ENCODE data around the gene ZNF697.

- TF ChIP-seq, protein P1, sequence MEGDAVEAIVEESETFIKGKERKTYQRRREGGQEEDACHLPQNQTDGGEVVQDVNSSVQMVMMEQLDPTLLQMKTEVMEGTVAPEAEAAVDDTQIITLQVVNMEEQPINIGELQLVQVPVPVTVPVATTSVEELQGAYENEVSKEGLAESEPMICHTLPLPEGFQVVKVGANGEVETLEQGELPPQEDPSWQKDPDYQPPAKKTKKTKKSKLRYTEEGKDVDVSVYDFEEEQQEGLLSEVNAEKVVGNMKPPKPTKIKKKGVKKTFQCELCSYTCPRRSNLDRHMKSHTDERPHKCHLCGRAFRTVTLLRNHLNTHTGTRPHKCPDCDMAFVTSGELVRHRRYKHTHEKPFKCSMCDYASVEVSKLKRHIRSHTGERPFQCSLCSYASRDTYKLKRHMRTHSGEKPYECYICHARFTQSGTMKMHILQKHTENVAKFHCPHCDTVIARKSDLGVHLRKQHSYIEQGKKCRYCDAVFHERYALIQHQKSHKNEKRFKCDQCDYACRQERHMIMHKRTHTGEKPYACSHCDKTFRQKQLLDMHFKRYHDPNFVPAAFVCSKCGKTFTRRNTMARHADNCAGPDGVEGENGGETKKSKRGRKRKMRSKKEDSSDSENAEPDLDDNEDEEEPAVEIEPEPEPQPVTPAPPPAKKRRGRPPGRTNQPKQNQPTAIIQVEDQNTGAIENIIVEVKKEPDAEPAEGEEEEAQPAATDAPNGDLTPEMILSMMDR (conservative IDR thresholded peaks at IDR 0.05; ENCODE audit: low read depth, low read length), result no peak
- TF ChIP-seq RCOR1 (IDR thresholded peaks at IDR 0.05; ENCODE audit: insufficient replicate concordance, low read length), result no peak
- TF ChIP-seq POLR2A (IDR thresholded peaks at IDR 0.05; ENCODE audit: low read depth, low read length), result no peak
- no peak for TF ChIP-seq BHLHE40 (IDR thresholded peaks at IDR 0.05; ENCODE audit: low read depth, low read length)
- no peak for TF ChIP-seq MAFK (IDR thresholded peaks at IDR 0.05; ENCODE audit: low read depth, low read length)
- TF ChIP-seq CEBPB (IDR thresholded peaks at IDR 0.05; ENCODE audit: low read depth, low read length), result no peak
- no peak for TF ChIP-seq RFX5 (IDR thresholded peaks at IDR 0.05; ENCODE audit: low read depth, low read length)
- TF ChIP-seq, protein P2, sequence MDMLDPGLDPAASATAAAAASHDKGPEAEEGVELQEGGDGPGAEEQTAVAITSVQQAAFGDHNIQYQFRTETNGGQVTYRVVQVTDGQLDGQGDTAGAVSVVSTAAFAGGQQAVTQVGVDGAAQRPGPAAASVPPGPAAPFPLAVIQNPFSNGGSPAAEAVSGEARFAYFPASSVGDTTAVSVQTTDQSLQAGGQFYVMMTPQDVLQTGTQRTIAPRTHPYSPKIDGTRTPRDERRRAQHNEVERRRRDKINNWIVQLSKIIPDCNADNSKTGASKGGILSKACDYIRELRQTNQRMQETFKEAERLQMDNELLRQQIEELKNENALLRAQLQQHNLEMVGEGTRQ (IDR thresholded peaks at IDR 0.05; ENCODE audit: low read depth, low read length), result no peak
Observed at GRCh38 chr1:119632841-119633240, 15.2 kb downstream of the ZNF697 start.

Measured in IMR-90 (cell line).